22Rv1 (cell line): ENCODE measurements around the gene CUX1.
"Not testable (repeated sequence)": the region's sequence is repeated elsewhere in the genome, so short reads cannot be mapped to it uniquely, and the experiment has no call there.

ENCODE experiments used
- H3K27ac ChIP-seq: fragments of 450-650 bp; 2 replicates; pipeline ENCODE4 v1.5.1; 2017
- ZFX ChIP-seq: fragments of 450-650 bp; IDR thresholded peaks from 2 replicates; pipeline ENCODE4 v1.6.1; 2017; ENCODE audit warnings: antibody characterized with exemption, borderline replicate concordance
- TF ChIP-seq, protein P1 (sequence below): fragments of 450-650 bp; IDR thresholded peaks from 2 replicates; pipeline ENCODE4 v1.5.1; 2017; ENCODE audit warnings: mild to moderate bottlenecking

CUX1 gene

DNA sequence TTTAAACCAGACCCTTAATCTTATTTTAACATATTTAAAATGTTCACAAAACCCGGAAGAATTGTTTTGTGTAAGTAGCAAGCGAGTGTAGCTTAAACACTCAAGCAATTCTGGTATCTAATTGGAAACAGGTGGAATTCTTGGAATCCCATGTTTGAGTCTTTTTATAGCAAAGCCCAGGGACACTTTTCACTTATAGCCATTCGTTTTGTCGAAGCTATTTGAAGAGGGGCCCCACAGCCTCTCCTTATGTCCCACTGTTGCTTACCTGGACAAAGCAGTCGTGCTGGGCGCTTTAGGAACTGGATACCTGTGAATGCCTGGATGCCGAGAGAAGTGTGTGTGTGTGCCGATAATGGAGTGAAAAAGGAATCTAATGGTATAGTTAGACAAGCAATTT is 3.3 kb downstream of the CUX1 start:
- no peak overlapping the region for H3K27ac ChIP-seq
- TF ChIP-seq, protein P1, sequence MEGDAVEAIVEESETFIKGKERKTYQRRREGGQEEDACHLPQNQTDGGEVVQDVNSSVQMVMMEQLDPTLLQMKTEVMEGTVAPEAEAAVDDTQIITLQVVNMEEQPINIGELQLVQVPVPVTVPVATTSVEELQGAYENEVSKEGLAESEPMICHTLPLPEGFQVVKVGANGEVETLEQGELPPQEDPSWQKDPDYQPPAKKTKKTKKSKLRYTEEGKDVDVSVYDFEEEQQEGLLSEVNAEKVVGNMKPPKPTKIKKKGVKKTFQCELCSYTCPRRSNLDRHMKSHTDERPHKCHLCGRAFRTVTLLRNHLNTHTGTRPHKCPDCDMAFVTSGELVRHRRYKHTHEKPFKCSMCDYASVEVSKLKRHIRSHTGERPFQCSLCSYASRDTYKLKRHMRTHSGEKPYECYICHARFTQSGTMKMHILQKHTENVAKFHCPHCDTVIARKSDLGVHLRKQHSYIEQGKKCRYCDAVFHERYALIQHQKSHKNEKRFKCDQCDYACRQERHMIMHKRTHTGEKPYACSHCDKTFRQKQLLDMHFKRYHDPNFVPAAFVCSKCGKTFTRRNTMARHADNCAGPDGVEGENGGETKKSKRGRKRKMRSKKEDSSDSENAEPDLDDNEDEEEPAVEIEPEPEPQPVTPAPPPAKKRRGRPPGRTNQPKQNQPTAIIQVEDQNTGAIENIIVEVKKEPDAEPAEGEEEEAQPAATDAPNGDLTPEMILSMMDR = no peak
- no peak for TF ChIP-seq ZFX

DNA sequence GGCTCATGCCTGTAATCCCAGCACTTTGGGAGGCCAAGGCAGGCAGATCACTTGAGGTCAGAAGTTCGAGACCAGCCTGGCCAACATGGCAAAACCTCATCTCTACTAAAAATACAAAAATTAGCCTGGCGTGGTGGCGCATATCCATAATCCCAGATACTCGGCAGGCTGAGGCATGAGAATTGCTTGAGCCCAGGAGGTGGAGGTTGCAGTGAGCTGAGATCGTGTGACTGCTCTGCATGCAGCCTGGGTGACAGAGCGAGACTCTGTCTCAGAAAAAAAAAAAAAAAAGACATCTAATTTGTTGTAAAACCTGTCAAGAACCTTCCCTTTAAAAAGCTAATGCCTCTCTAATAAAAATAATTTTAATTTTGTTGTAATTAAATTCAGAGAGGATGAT is 5.2 kb downstream of the CUX1 start:
- H3K27ac ChIP-seq = not testable (repeated sequence)

DNA sequence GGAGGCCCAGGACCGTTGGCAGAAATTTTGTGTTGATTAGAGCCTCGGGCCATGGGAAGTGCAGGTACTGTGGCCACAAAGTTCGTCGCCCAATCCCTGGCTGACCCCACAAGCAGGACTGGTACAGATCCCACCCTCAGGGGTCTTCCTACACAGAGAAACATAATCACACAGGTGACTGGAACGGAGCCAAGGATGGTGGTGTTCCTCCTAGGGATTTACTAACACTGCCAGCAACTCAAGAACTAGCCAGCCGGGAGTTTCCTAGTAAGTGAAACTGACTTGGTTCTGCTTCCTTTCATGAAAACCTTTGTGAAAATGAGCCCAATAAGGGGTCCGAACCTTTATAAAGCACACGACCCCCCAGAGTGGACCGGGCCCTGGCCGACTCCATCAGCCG is 5.7 kb downstream of the CUX1 start:
- no peak for TF ChIP-seq ZFX
- TF ChIP-seq, protein P1 = no peak
- H3K27ac ChIP-seq = no peak overlapping the region

DNA sequence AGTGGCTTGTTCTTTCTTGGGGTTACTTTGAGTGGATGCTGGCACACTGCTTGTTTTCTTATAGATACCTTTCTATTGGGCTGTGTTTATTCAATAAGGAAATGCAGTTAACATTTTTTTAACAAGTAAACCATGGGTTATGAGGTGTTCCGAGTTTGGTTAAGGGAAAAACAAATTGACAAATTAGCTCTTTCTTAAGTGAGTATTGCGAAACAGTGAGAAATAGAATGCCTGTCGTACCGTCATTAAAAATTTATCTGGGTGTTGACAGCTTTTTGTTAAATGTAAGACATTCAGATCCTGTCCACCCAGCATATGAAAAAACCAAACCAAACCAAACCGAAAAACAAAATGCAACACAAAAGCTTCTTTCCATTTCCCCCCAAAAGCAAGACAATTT is 6.2 kb downstream of the CUX1 start:
- no peak for TF ChIP-seq ZFX
- TF ChIP-seq, protein P1 = no peak
- H3K27ac ChIP-seq = no peak overlapping the region

DNA sequence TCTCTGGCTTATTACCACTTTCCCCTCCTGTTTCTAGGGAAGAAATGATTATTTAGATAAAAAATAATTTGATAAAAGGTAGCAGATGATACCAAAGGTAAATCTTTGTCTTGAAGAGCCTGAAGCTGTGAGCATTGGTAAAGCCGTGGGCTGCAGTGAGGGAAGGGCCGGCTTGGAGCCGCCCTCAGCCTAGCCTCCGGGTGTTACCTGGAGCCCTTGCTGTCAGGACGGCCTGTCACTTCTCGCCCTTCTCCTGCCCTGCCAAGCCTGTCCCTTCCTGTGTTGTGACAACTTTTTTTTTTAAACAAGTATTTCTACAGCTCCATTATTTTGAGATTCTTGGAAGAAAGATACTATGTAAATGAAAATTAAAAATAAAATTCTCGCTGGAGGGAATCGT is 7.0 kb downstream of the CUX1 start:
- H3K27ac ChIP-seq = no peak overlapping the region
- TF ChIP-seq ZFX = no peak
- TF ChIP-seq, protein P1 = no peak

DNA sequence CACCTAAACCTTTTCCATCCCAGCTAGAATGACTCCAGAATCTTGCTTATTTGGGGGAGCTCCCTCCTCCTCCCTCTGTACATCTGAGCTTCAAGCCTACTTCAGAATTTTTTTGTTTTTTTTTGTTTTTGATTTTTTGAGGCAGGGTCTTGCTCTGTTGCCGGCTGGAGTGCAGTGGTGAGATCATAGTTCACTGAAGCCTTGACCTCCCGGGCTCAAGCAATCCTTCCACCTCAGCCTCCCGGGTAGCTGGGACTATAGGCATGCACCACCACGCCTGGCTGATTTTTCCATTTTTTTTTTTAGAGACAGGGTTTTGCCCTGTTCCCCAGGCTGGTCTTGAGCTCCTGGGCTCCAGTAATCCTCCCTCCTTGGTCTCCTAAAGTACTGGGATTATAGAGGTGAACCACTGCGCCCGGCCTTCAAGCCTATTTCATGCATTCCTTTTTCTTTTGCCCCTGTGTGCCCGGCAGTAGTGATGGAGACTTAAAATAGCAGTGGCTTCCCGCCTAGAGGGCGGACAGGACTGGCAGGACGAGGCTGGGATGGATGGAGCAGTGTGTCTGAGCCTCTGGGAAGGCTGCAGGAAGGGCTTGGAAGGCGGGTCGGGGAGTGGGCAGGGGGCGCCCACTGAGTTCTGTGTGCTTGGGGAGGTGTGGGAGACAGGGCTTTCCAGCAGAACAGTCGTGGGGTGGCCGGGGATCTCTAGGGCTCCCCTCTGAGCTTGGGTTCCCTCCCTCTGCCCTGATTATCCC is 8.8 kb downstream of the CUX1 start:
- H3K27ac ChIP-seq = no peak overlapping the region
- TF ChIP-seq, protein P1 = no peak
- TF ChIP-seq ZFX = no peak

DNA sequence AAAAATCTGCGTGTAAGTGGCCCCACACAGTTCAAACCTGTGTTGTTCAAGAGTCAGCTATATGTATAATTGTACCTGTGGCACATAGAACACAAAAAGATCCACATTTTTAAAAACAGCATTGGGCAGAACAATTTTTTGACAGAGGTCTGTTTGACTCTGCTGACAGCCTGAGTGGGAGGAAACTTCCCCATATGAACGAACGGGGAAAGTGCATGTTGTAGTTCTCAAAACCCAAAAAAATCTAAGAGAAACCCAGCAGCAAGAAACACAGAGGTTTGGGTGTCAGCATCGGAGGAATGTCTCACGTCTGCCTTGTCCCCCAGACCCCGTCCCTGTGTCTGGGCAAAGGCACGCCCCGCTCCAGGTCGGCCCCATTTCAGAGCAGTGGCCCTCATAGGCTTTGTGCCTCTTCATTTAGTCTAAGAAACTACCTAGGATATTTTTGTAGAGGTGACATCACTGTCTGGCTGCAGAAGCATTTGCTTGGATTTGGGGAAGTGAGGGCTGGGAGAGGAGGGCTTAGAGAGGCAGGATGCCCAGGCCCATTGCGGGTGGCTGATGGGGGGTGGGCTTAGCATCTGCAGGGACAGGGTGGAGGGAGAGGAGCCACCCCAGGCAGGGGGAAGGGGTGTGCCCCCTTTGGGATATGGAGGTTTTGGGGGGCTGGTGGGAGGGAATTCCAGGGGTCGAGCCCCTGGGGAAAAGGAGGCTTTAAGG is 11.0 kb downstream of the CUX1 start:
- TF ChIP-seq, protein P1 = no peak
- TF ChIP-seq ZFX = no peak
- H3K27ac ChIP-seq = no peak overlapping the region

DNA sequence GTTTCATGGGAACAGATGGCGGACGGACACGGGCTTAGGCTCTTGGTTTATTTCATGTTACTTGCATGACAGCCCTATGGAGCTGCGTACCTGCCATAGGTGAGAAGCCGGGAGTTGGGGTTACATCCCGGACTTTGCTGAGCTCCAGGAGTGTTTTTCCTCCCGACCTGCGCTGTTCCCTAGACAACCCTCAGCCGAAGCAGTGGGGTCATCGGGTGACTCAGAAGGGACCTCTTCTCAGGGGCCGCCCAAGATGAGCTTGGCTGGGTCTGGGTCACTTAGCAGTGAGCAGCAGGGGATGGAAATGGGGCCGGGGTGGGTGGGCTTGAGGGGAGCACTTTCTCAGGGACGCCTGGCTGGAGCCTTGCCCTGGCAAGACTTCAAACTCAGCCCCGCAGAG is 11.9 kb downstream of the CUX1 start:
- no peak for TF ChIP-seq ZFX
- TF ChIP-seq, protein P1 = no peak
- no peak overlapping the region for H3K27ac ChIP-seq
